ENCODE results near the gene TBL2. TPM values are rescaled to one million over a fixed set of nuclear protein-coding genes. Genes with fewer than 3 reads are reported as not detected.

The TBL2 gene
- total and polyA plus RNA-seq, 2 of the 4 experiments (the other 2 are of a cell fraction): 72.6 to 94.1 TPM

GRCh38 chr7:73577627-73578341, 595 bp downstream of the TBL2 start (continued):
- no peak for TF ChIP-seq MAZ (IDR thresholded peaks at IDR 0.05; ENCODE audit: borderline replicate concordance, low read depth, low read length)

- no peak overlapping the region for H3K56ac ChIP-seq (ENCODE audit: extremely low read depth, insufficient read depth, low read length)
- H4K8ac ChIP-seq (ENCODE audit: low read depth in 2 of 2, low read length in 2 of 2): no peak overlapping the region
- H4K5ac ChIP-seq (ENCODE audit: low read depth, low read length): no peak overlapping the region
- BruUV-seq (replicated peaks): no TSS peak
- TF ChIP-seq RFX5 (IDR thresholded peaks at IDR 0.05; ENCODE audit: low read depth, low read length) (no peak), SMC3 (IDR thresholded peaks at IDR 0.05; ENCODE audit: low read depth, low read length) (no peak)
- peaks cover 51% of the 10 kb centered on the region for H3K36me3 ChIP-seq (ENCODE audit: control insufficient read depth, insufficient read depth, low read length)
- no peak overlapping the region for H3K27ac ChIP-seq (ENCODE audit: insufficient read depth, low read length)
- H2AK9ac ChIP-seq (replicated peaks; ENCODE audit: low read depth, low read length, poor library complexity): no peak overlapping the region
- intact Hi-C loops (cut with micrococcal nuclease): no loop called here
- H2BK5ac ChIP-seq (ENCODE audit: low read depth, low read length, poor library complexity, severe bottlenecking): no peak overlapping the region
- no peak overlapping the region for H2BK20ac ChIP-seq (ENCODE audit: low read depth, low read length)
- no peak overlapping the region for H3K4me3 ChIP-seq (ENCODE audit: insufficient read depth, low read depth, low read length)
- no peak overlapping the region for H3K23ac ChIP-seq (ENCODE audit: low read depth, low read length)
- H2BK120ac ChIP-seq (ENCODE audit: low read depth, low read length): no peak overlapping the region
- CTCF ChIA-PET: no interaction called here
- peaks cover 30 to 61% of the 10 kb centered on the region in 2 experiments for H3K79me1 ChIP-seq (ENCODE audit: low read depth in 1 of 2, low read length in 2 of 2)
- no peak overlapping the region for H2AK5ac ChIP-seq (ENCODE audit: low read depth, low read length)
- dilution Hi-C loops (cut with HindIII; ENCODE audit: low sequenced_read_pairs, unreplicated experiment): no loop called here
- H4K20me1 ChIP-seq (ENCODE audit: insufficient read depth, low read length): peaks cover 31% of the 10 kb centered on the region
- no peak overlapping the region for H2AFZ ChIP-seq (replicated peaks; ENCODE audit: low read length, poor library complexity)
- in situ Hi-C loops (cut with MboI; ENCODE audit: low sequenced_read_pairs): no loop called here
- H3K9me1 ChIP-seq (ENCODE audit: insufficient read depth, low read length): peaks cover 5% of the 10 kb centered on the region
- ATAC-seq (ENCODE audit: low read depth) (no peak), DNase-seq (no peak)
- no peak overlapping the region for H3K18ac ChIP-seq (ENCODE audit: low read depth, low read length)
- H3K4ac ChIP-seq (ENCODE audit: low read depth, low read length): no peak overlapping the region
- H3K4me1 ChIP-seq (ENCODE audit: control insufficient read depth, insufficient read depth, low read length): peaks cover 6% of the 10 kb centered on the region
- H3K9ac ChIP-seq (ENCODE audit: low read depth, low read length): no peak overlapping the region
- H3K4me2 ChIP-seq (ENCODE audit: low read depth, low read length): no peak overlapping the region
- 98% methylated on average over 4 of the region's 11 CpGs; no CpG with 5 or more reads in 1 of the 2 experiments for WGBS, 2 experiments (ENCODE audit: extremely low coverage in 2 of 2, insufficient read length in 1 of 2)
- POLR2A ChIA-PET (ENCODE audit: unreplicated experiment): no interaction called here
- H2BK15ac ChIP-seq (ENCODE audit: low read depth, low read length): no peak overlapping the region
- H4K91ac ChIP-seq (ENCODE audit: insufficient read depth, low read depth, low read length): no peak overlapping the region
- no peaks in the 10 kb centered on the region for H3K9me3 ChIP-seq (ENCODE audit: control insufficient read depth, insufficient read depth, low read length)
- H3K27me3 ChIP-seq (ENCODE audit: control insufficient read depth, insufficient read depth, low read length): no peaks in the 10 kb centered on the region
- H3K14ac ChIP-seq (replicated peaks; ENCODE audit: low read depth, low read length): no peak overlapping the region
Observed at GRCh38 chr7:73573791-73574190, 4.6 kb downstream of the TBL2 start.

Data from IMR-90 (cell line).